Gastroesophageal sphincter (tissue), 3 donors: ENCODE measurements around the gene CDKN2D.

Source experiments
- CTCF ChIP-seq, 4 experiments: fragments of 200-600 bp in 2 of 4; fragments of 450-650 bp in 2 of 4; sonication (generic) in 1 of 4; IDR thresholded peaks; one replicate each; pipeline ENCODE4 v1.5.1; 2017 to 2019; ENCODE audit warnings: antibody characterized with exemption in 4 of 4, mild to moderate bottlenecking in 2 of 4, moderate library complexity in 2 of 4
- POLR2A ChIP-seq, 2 donors: fragments of 450-650 bp; IDR thresholded peaks; one replicate each; pipeline ENCODE4 v1.6.1; 2017; ENCODE audit warnings: antibody characterized with exemption in 2 of 2, mild to moderate bottlenecking in 2 of 2, moderate library complexity in 1 of 2

GRCh38 chr19:10593148-10593547 lies 24.4 kb upstream of the CDKN2D start:
- TF ChIP-seq CTCF (IDR thresholded peaks at IDR 0.05): no peak
- TF ChIP-seq POLR2A (IDR thresholded peaks at IDR 0.05): no peak
